ENCODE results near the gene CTSW.

GRCh38 chr11:65887723-65888162 is 8.1 kb downstream of the CTSW start:
- no peak for TF ChIP-seq EZH2 (IDR thresholded peaks at IDR 0.05; ENCODE audit: borderline replicate concordance, low read length)
- no peak for TF ChIP-seq CTCF (IDR thresholded peaks at IDR 0.05; ENCODE audit: low read length)

Data from OCI-LY1 (cell line).